Activated B cell treated with CpG ODN at 0.5 μM for 24 hours (primary cell): Measurements from ENCODE around the gene GAL3ST3. TPM values are rescaled to one million over a fixed set of nuclear protein-coding genes. Genes with fewer than 3 reads are reported as not detected.
"Not testable (repeated sequence)": the region's sequence is repeated elsewhere in the genome, so short reads cannot be mapped to it uniquely, and the experiment has no call there.

Experiments used
- ATAC-seq: fragments of 200-7000 bp; cut with Tn5 transposase; one replicate; pipeline ENCODE4 v1.10.0; 2021; ENCODE audit warnings: low read depth, mild to moderate bottlenecking, moderate library complexity
- CTCF ChIA-PET: fragments of 350-600 bp; sonication (Branson Sonifier 250); formaldehyde crosslinking; loops from one replicate; lab custom pipeline; 2021; ENCODE audit warnings: antibody characterized with exemption; lab: Charles Lee
- POLR2A ChIA-PET: fragments of 350-600 bp; sonication (Branson Sonifier 250); formaldehyde crosslinking; loops from one replicate; lab custom pipeline; 2021; ENCODE audit warnings: antibody characterized with exemption; lab: Charles Lee
- DNase-seq: peaks from one replicate; pipeline ENCODE4 v3.0.0; 2022
- H3K27ac Mint-ChIP-seq: one replicate; pipeline ENCODE4 v1.8.0; 2020; ENCODE audit warnings: mixed read lengths
- H3K27me3 Mint-ChIP-seq: one replicate; pipeline ENCODE4 v1.8.0; 2021; ENCODE audit warnings: mixed read lengths
- H3K36me3 Mint-ChIP-seq: one replicate; pipeline ENCODE4 v1.8.0; 2021; ENCODE audit warnings: low read depth, mixed read lengths
- H3K4me1 Mint-ChIP-seq: one replicate; pipeline ENCODE4 v1.8.0; 2021; ENCODE audit warnings: mixed read lengths
- H3K4me3 Mint-ChIP-seq: one replicate; pipeline ENCODE4 v1.8.0; 2020; ENCODE audit warnings: mild to moderate bottlenecking, mixed read lengths
- H3K9me3 Mint-ChIP-seq: one replicate; pipeline ENCODE4 v1.8.0; 2020; ENCODE audit warnings: mixed read lengths
- CTCF ChIP-seq: fragments of 200-600 bp; IDR thresholded peaks from one replicate; pipeline ENCODE4 v1.8.0; 2022; ENCODE audit warnings: antibody characterized with exemption, mild to moderate bottlenecking
- intact Hi-C: fragments of 100-400 bp; cut with micrococcal nuclease; formaldehyde crosslinking; loops from one replicate; pipeline ENCODE4 v1.15.1; 2024
- total RNA-seq: library from RNA; stranded (reverse); gene quantifications from 2 replicates; pipeline ENCODE4 v1.2.3, GENCODE V29; 2022

GAL3ST3 gene
- total RNA-seq, 1 donor from 2014 or later = not detected

GRCh38 chr11:66032957-66033735 lies 15.8 kb downstream of the GAL3ST3 start:
- intact Hi-C loops = no loop called here
- peaks cover 10% of the 10 kb centered on the region for H3K27me3 Mint-ChIP-seq
- ChIA-PET POLR2A (interaction anchor here (0.7 kb wide), 1 partner anchor 82 kb away, joined by 3 read pairs; no protein-coding TSS in a partner anchor), CTCF (interaction anchor here (0.6 kb wide), 1 partner anchor 12 kb away, joined by 4 read pairs; no protein-coding TSS in a partner anchor)
- no peaks in the 10 kb centered on the region for H3K9me3 Mint-ChIP-seq
- no peaks in the 10 kb centered on the region for H3K4me1 Mint-ChIP-seq
- no peaks in the 10 kb centered on the region for H3K36me3 Mint-ChIP-seq
- no peak overlapping the region for H3K27ac Mint-ChIP-seq
- DNase-seq (no peak), ATAC-seq (no peak)
- TF ChIP-seq CTCF = no peak
- H3K4me3 Mint-ChIP-seq = no peak overlapping the region

- Mint-ChIP-seq H3K4me1 (peaks cover 4% of the 10 kb centered on the region), H3K36me3 (no peaks in the 10 kb centered on the region), H3K27me3 (peaks cover 8% of the 10 kb centered on the region), H3K27ac (no peak within 1 kb of the TSS), H3K9me3 (no peaks in the 10 kb centered on the region), H3K4me3 (no peak within 1 kb of the TSS)
- no peak for TF ChIP-seq CTCF
- no peak for ATAC-seq
- ChIA-PET CTCF (no interaction called here), POLR2A (no interaction called here)
- intact Hi-C loops = no loop called here
- DNase-seq = no peak
These were observed 22.9 kb downstream of the GAL3ST3 start, which contains the start of gene CATSPER1 for GRCh38 chr11:66026017-66026529. TSS of gene CATSPER1 (minus strand) at chr11:66026479. CDS start at chr11:66026379, 100 bp downstream.

- POLR2A ChIA-PET = interaction anchor here (0.6 to 1.0 kb wide), 4 partner anchors 17 to 349 kb away, joined by 3 to 20 read pairs (median 4); partner anchors contain the start of gene SF3B2
- not testable (repeated sequence) for H3K36me3 Mint-ChIP-seq, H3K9me3 Mint-ChIP-seq
These were observed 25.8 kb downstream of the GAL3ST3 start for GRCh38 chr11:66023186-66023440.

GRCh38 chr11:66022401-66023185 lies 26.4 kb downstream of the GAL3ST3 start:
- H3K4me1 Mint-ChIP-seq = peaks cover 4% of the 10 kb centered on the region
- H3K9me3 Mint-ChIP-seq = no peaks in the 10 kb centered on the region
- intact Hi-C loops = loop anchor here (1.0 to 2.0 kb wide), 4 partner anchors 15 to 112 kb away; partner anchors contain the start of genes BANF1 and EIF1AD
- peak; percentile 25 for TF ChIP-seq CTCF
- ATAC-seq (peak; percentile 98), DNase-seq (peak; percentile 82)
- H3K27ac Mint-ChIP-seq = no peak overlapping the region
- POLR2A ChIA-PET = interaction anchor here (0.6 to 1.4 kb wide), 7 partner anchors 9 to 841 kb away, joined by 3 to 20 read pairs (median 5); partner anchors contain the start of genes BANF1, CAPN1, EIF1AD and SF3B2
- H3K4me3 Mint-ChIP-seq = peak overlapping the region; percentile 24
- no peaks in the 10 kb centered on the region for H3K36me3 Mint-ChIP-seq
- CTCF ChIA-PET = interaction anchor here (0.6 to 2.2 kb wide), 19 partner anchors 9 to 302 kb away, joined by 3 to 14 read pairs (median 4); partner anchors contain the start of genes BANF1, CCDC85B, EIF1AD and FIBP
- peaks cover 8% of the 10 kb centered on the region for H3K27me3 Mint-ChIP-seq

More at GRCh38 chr11:66023186-66023440, 25.8 kb downstream of the GAL3ST3 start:
- not testable (repeated sequence) for ATAC-seq, DNase-seq, H3K27ac Mint-ChIP-seq, H3K4me3 Mint-ChIP-seq, H3K27me3 Mint-ChIP-seq, H3K4me1 Mint-ChIP-seq
- CTCF ChIA-PET = interaction anchor here (1.2 to 2.2 kb wide), 11 partner anchors 9 to 244 kb away, joined by 3 to 14 read pairs (median 6); partner anchors contain the start of genes BANF1, CCDC85B and EIF1AD
- intact Hi-C loops = loop anchor here (2.0 kb wide), 2 partner anchors 20 to 34 kb away; partner anchors contain the start of genes BANF1 and EIF1AD

- ATAC-seq = no peak
- intact Hi-C loops = no loop called here
- Mint-ChIP-seq H3K27me3 (peaks cover 8% of the 10 kb centered on the region), H3K4me1 (peaks cover 4% of the 10 kb centered on the region), H3K4me3 (no peak overlapping the region), H3K36me3 (no peaks in the 10 kb centered on the region), H3K9me3 (no peaks in the 10 kb centered on the region), H3K27ac (no peak overlapping the region)
- ChIA-PET CTCF (no interaction called here), POLR2A (no interaction called here)
- TF ChIP-seq CTCF = no peak
- no peak for DNase-seq
These were observed 28.2 kb downstream of the GAL3ST3 start for GRCh38 chr11:66020618-66021357.
